Right kidney (tissue), 1 donor: Measurements from ENCODE around the gene INTS1.

Experiments used
- DNase-seq: peaks from one replicate; pipeline ENCODE4 v3.0.0-alpha.2; 2016

The INTS1 gene

DNA sequence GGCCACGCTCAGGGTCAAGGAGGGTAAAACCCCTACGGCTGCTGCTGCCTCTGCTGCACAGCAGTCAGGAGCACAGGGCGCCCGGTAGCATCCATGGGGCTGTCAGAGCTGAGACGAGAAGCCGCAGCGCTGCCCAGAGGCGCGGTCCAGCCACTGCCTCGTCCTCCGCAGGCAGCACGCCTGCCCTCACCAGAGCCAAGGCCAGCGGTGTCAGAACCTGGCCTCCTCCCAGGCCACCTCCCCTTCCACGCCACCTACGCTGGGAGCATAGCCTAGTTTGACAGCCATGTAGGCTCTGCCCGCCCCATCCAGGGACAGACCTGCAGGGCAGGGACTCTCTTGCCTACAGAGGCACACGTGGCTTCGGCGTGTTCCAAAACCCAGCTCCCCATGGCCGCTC lies 16.2 kb downstream of the INTS1 start:
- DNase-seq, result no peak

DNA sequence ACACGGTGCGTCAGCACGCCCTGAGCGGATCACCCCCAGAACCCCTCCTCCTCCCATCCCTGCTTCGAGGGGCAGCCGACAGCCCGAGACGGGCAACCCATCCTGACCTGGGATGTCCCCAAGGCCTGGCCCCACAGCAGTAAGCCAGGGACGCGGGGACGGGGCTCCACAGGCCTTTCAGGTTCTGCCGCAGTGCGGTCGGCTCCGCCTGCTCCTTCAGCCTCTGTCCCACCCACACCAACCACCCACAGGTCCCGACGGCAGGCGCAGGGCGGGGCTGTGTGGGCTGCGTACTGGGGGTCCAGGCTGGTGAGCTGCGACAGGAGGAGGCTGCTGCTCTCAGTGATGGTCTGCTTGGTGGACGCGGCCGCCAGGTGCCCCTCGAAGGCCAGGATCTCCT lies 16.7 kb downstream of the INTS1 start:
- DNase-seq, result no peak

DNA sequence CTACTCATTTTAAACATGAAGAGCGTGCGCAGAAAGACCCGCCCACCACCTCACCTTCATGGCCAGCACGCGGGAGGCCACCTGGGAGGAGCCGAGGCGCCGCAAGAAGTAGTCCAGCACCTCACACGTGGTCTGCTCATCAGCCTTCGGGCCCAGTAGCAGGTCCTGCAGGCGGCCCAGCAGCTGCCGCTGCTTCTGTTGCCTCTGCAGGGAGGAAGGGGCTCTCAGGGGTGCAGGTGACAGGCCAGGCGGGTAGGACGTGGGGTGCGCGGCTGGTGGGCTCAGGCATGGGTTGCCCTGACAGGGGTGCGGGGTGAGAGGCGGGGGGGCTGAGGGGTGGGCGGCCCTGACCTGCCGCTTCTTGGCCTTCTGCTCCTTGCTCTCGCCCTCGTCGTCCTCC lies 17.6 kb downstream of the INTS1 start:
- DNase-seq, result no peak

DNA sequence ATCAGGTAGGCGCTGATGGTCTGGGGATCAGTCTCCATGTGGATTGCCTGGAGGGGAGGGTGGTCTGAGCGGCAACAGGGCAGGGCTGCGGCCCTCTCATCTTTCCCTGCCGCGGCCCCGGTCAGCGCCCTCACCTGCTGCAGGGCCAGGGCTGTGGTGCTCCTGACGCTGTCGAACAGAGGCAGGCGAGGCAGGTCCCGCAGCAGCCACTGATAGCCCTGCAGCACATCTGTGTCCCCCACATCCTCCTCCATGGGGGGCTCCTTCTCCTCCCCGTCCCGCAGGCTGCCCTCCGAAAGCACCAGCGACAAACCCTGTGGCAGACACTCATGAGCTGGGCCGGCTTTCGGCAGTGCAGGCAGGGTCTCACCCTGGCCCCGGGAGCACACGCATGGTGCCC lies 19.0 kb downstream of the INTS1 start:
- no peak for DNase-seq

DNA sequence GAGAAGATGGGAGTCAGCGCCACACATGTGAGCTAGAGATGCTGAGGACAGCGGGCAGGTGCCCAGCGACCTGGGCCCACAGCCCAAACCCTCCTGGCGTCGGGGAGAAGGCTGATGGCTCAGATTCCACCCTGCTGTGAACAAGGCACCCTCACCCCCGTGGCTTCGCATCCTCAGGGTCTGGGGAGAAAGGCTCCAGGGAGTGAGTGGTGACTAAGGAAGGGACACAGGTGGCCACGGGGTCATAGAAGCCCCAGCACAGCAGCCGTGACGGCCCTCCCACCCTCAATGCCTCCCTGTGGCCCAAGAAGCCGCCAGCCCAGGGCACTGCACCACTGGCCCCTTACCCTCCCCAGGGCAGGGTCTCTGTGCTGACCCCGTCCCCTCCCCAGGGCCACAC lies 19.6 kb downstream of the INTS1 start:
- no peak for DNase-seq

DNA sequence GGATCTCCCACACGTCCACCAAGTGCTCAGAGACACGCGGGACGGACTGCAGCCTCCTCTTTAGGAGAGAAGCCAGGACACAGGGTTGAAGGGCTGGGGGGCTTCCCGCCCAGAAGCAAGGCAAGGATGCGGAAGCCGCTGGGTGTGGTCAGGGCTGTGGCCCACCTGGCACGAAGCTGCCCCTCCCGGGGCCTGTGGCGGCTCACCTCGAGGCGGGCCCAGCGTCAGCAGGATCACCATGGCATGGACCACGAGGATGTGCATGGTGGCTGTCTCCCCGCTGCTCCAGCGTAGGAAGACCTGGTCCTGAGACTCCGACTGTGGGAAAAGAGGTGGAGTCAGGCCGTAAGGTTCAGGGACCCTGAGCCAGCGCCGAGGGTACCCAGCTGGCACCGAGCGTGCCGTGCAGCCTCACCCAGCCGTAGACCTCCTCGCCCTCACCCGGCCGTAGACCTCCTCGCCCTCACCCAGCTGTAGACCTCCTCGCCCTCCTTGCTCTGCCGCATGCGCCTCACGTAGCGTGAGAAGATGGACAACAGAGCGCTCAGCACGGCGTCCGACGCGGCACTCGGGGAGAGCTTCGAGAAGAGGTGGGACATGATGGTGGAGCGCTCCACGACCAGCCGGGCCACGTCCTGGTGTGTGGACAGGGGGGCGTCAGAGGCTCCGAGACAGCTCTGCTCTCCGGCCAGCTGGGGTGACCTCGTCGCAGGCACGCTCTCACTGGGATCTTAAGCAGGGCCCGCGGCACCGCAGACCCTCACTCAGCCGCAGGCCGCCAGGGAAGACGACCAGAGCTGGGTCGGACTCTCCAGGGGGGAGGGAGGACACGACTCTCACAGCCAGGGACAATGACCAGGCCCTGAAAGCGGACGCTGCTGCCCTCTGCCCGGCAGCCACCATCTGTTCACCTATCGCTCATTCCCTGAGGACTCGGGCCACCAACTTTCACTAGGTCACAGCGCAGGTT lies 20.4 kb downstream of the INTS1 start:
- DNase-seq, result no peak

DNA sequence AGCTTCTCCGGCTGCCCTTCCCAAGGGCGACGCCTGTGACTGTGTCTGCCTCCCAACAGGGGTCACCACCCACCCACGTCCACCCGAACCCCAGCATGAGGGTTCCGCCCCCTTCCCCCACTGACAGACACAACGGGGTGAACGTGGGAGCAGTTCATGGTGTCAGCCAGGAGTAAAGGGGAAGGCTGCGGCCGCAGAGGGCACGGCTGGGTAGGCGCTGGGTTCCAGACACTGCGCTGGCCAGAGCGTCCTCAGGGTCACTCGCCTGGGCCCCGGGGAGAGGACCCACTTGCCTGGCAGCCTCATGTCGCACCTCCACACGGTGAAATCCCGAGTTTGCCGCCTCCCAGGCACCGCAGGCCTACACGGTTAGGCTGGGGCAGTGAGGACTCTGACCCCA lies 21.1 kb downstream of the INTS1 start:
- no peak for DNase-seq

DNA sequence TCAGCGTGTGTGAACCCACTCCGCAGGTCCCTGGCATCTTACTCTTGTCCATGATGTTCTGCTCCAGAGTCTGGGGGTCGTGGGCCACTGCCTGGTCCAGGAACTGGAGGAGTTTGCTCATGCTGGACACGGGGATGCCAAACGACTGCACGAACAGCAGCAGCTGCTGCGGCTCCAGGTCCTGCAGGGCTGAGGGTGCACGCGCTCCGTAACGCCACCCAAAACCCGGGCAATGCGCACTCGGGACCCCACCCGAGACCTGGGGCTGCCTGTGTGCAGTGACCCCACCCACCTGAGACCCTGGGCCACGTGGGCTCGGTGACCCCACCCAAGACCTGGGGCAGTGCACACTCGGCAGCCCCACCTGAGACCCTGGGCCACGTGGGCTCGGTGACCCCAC lies 22.9 kb downstream of the INTS1 start:
- DNase-seq, result no peak

DNA sequence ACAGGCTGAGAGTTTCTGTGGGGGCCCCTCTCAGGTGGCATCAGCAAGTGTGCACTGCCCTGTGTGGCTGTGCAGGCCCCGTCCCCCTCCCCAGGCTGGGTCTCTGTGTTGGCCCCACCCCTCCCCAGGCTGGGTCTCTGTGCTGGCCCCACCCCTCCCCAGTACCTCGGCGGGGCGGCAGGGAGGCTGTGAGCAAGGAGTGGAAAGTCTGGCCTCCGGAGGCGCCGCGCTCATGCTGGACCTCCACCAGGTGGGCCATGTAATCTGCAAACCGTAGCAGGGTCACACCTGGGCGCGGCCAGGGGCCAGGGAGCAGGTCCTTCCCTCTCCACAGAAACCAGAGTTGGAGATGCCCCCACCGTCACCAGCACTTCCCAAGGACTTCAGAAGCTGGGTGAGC lies 23.5 kb downstream of the INTS1 start:
- no peak for DNase-seq

DNA sequence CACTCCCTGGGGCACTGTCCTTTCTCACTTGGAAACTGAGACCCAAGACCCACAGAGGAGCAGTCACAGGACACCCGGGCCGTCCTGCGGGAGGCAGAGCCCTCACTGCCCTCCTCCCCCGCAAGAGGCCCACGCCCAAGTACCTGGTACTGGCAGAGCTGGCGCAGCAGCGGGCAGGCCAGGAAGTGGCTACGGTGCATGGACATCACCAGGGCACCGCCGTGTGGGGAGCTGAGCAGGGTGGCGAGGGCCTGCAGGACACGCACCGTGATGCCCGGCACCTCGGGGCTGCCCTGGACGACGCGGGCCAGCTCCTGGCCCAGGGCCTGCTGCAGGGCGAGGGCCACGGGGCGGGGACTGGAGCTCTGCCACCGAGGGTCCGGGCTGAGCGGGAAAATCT lies 24.9 kb downstream of the INTS1 start:
- DNase-seq, result no peak

DNA sequence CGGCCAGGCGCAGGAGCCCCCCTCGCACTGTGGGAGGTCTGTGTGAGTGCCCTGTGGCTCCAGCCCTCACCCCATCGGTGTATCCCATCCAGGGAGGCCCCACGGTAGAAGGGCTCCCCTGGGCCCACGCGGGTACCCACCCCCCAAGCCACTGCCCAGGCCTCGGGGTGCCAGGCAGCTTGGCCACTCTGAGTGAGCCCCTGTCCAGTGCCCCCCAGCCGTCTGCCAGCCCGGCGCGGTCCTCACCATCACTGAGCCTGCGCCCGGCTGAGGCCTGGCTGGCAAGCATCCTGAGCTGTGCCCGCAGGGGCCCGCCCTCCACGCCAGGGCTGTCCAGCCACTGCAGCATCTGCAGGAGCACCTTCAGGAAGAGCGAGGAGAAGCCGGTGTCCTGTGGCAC lies 25.7 kb downstream of the INTS1 start:
- no peak for DNase-seq

DNA sequence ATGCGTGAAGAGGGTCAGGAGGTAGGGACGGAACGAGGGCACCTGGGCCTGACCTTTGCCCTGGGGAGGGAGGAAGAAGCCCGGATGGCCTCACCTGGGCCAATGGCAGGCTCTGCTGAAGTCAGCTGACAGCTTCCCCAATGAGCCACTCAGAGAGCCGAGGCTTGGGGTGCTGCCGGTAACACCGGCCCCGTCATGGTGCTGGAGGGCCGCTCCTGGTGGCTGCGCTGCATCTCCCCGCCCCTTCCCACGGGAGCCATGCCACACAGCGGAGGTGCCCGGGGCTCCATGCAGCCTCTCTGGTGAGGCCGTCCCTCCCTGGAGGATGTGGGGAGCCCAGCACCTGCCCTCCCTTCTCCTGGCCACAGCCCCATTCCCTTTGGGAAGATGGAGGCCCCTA lies 27.3 kb downstream of the INTS1 start:
- DNase-seq, result no peak

DNA sequence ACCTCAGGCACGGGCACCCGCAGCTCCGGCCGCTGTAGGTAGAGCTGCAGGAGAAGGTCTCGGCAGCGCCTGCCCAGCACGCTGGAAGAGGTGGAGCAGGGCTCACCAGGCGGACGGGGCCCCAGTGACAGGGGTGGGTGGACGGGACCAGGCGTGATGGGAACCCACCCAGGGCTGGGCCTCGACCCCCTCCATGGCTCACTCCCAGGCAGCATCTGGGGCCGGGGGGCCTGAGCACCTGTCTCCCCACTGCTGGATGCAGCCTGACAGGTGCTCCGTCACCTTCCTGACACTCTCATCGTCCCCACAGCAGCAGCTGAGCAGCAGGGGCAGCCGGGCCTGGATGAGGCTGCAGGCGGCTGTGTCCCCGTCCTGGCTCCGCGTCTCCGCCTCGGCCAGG lies 28.2 kb downstream of the INTS1 start:
- DNase-seq, result no peak

DNA sequence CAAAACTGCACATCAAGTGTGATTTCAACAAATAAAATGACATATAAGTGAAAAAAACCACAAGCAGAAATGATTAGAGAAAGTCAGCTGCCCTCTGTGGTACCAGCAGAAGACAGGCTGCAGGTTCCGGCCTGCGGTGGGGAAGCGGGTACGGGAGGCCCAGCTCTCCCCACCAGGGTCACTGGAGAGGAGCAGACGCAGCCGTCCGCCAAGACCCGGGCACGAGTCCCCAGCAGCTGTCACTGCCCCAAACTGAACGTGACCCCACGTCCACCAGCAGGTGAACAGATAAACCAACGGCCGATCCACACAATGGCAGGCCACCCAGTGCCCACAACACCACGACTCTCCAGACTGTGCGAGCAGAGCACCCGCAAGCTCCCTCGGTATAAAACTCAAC lies 28.8 kb downstream of the INTS1 start:
- DNase-seq, result no peak

DNA sequence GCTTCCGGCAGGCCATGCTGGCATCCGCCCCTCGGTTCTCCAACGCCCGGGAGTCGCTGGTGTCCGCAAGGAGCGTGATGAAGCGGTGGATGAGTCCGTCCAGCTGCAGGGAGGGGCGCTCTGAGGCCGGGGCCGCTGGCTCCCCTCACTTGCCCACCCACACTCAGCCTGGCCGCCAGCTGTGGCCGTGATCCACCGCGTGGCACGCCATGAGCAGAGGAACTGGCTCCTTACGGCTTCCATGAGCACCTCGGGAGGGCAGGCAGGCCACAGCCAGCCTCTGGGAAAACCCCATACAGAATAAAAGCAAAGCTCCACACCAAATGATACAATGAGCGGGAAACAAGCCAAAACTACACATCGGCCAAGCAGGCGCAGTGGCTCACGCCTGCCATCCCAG lies 29.5 kb downstream of the INTS1 start:
- no peak for DNase-seq

DNA sequence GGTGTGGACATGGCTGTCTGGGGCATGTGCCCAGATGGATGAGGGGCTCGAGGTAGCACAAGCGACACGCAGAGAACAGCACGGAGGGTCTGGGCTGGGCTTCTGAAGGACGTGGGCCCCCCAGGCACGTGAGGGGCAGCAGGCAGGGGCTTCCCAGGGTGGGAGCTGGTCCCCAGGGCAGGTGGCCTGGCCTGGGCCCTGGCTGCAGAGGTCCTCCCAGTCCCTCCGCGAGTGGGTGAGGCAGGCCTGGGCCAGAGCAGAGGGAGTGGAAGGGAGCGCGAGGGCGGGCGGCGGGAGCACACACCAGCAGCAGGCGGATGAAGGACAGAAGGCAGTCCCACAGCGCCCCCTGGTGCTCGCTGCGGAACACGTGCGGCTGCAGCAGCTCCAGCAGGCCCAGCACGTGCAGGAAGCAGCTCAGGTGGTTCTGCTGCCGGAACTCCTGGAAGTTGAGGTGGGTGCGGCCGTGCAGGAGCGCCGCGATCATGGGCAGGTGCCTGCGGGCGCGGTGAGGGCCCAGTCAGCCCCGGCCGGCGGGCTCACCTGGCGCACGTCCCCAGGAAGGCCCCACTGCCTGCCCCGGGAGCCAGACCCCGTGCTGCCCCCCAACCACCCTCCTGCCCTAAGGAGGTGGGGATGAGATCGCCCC lies 30.2 kb downstream of the INTS1 start:
- peak; percentile 69 for DNase-seq

DNA sequence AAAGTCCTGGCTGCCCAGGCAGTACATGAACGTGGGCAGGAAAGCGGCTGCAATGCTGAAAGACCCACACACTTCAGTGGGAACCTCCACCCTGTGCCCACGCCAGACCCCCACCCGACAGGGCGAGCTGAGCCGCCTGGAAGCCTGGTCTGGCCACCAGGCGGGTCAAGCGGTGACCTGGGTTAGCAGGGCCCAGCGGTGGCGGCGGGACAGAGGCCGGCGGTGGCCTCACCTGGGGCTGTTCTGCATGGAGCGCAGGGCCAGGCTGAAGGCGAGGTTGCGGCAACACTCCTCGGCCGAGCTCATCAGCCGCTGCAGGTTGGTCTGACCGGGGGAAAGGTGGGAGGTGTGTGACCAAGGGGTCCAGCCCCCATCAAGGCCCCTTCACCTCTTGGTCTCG lies 33.3 kb downstream of the INTS1 start:
- no peak for DNase-seq

DNA sequence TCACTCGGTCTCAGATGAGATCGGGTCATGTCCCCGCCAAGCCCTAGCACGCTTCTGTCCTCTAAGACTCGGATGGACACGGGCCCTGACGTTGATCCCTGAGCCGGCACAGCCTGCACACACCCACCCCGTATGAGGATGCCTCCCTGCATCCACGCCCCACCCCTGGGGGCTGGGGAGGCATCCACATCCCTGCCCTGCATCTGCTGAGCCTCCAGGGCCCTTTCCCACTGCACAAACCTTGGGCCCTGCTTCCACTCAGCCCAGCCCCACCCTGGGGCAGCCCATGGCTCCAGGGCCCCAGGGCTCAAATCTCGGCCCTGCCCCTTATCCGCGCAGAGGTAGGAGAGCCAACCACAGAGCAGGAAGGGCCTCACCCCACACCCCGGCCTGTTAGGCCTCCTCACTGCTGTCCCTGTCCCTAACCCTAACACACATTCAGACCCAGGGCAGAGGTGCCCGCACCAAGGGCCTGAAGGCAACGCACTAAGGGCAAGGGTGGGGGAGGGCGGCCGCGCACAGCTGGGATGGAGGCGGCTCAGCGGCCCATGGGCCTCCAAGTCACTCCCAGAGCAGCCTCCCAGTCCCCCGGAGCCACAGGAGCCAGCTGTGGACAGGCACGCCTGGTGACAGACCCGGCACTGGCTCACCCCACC lies 35.4 kb downstream of the INTS1 start:
- no peak for DNase-seq

DNA sequence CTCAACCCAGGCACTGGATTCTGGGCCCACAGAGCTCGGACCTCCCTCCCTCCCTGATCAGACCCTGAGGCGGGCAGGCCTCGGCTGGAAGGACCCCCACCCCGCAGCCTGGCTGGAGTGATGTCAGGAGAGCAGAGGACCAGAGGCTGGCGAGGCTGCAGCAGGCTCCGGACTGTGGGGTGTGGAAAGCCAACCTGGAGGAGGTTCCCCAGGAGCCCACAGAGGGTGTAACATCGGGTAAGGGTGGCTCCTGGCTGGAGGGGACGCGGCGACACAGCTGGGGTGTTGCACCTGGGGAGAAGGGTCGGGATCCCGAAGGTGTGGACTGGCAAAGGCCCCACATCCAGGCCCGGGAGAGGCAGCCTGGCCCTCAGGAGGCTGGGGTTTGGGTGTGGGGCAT lies 36.0 kb downstream of the INTS1 start:
- DNase-seq, result no peak

DNA sequence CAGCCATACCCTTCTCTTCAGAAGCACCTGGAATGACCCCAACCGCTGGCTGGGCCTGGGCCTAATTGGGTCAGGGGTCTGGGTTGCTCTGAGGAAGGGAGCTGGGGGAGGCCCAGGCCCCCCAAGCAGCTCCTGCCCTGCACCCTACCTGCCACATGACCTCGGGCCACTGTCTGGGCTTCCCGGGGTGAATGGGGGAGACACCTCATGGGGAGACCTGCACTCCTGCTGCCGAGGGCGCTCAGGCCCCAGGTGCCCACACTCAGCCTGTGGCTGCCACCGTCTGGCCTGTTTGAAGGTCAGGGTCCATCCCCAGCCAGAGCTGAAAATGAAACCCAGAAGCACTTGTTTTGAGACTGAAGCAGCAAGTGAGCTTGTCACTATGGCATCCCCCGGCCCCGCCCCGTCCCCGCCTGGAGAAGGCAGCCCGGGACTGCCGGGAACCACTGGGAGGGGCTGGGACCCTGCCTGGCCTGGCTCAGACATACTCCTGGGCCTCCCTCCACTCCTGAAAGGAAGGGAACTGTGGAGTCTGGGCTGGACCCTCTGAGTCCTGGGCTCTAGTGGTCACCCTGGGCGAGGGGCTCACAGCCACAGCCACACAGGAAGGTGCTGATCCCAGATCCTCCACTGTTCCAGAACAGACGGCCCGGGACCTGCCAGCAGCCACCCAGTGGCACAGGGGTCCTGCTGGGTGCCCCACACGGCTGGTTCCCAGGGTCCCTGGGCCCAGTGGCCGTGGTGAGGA lies 37.5 kb downstream of the INTS1 start:
- peak; percentile 56 for DNase-seq

DNA sequence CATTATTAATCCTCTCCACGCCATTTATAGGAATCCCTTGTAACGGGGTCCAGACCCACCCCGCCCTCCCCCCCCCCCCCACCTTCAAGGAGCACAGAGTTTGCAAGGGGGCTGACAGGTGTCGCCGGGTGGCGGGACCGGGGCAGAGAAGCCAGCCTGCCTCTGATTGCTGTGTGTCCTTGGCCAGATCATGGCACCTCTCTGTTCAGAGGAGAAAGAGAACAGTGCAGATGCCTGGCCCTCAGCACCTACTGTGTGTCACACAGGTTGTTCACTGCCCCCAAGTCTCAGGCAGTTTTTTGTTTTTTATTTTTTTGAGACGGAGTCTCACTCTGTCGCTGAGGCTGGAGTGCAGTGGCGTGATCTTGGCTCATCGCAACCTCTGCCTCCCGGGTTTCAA lies 39.5 kb downstream of the INTS1 start:
- DNase-seq, result no peak

DNA sequence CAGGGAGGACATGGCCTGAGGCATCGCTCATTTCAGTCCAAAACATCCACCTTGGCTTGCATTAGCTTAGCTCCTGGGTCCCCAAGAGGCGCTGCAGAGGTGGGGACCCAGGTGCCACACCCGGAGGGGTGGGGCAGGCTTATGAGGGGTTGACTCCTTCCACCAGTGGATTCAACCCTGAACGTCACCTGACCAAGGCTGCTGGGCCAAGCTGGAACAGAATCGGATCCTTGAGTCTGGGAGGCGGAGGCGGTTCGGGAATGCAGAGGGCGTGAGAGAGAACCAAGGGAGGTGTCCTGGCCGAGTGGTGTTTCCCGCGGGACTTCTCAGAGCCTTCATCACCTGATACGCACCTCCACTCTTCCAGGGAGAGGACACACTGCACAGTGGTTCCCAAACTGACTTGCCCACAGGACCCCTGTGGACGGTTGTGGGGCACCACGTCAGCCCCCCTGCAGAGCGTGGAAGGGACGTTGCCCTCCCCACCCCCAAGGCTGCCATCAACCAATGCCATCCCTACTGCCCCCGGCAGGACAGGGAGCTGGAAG lies 40.4 kb downstream of the INTS1 start:
- no peak for DNase-seq
